Upper lobe of left lung (tissue), 6 donors: Measurements from ENCODE around the gene PRR20G. TPM values are rescaled to one million over a fixed set of nuclear protein-coding genes. Genes with fewer than 3 reads are reported as not detected.

ENCODE experiments used
- ATAC-seq, 2 donors: fragments of 200-7000 bp; cut with Tn5 transposase; one replicate each; pipeline ENCODE4 v1.9.1; 2022; ENCODE audit warnings: mild to moderate bottlenecking in 2 of 2, moderate library complexity in 2 of 2; ENCODE audit not compliant: low FRiP score in 2 of 2
- DNase-seq, 2 donors: peaks; one replicate each; pipeline ENCODE4 v3.0.0-alpha.2; 2019 to 2020
- H3K27ac ChIP-seq, 4 donors: fragments of 200-600 bp; sonication (generic); one replicate each; pipeline ENCODE4 v1.5.1; 2016 to 2019
- H3K27me3 ChIP-seq, 4 donors: fragments of 200-600 bp; sonication (generic); one replicate each; pipeline ENCODE4 v1.5.1; 2017 to 2019
- H3K36me3 ChIP-seq, 4 donors: fragments of 200-600 bp; sonication (generic); one replicate each; pipeline ENCODE4 v1.5.1; 2016 to 2019
- H3K4me1 ChIP-seq, 4 donors: fragments of 200-600 bp; sonication (generic); one replicate each; pipeline ENCODE4 v1.5.1; 2018 to 2019
- H3K4me3 ChIP-seq, 4 donors: fragments of 200-600 bp; sonication (generic); one replicate each; pipeline ENCODE4 v1.5.1; 2017 to 2019; ENCODE audit warnings: mild to moderate bottlenecking in 2 of 4, moderate library complexity in 1 of 4
- H3K9me3 ChIP-seq, 4 donors: fragments of 200-600 bp; sonication (generic); one replicate each; pipeline ENCODE4 v1.5.1; 2018 to 2019
- EP300 ChIP-seq, 4 donors: sonication (generic); formaldehyde crosslinking; IDR thresholded peaks; one replicate each; pipeline ENCODE4 v1.5.1; 2017; ENCODE audit warnings: antibody characterized with exemption in 4 of 4, control low read depth in 2 of 4
- POLR2A ChIP-seq, 4 donors: fragments of 450-650 bp; IDR thresholded peaks; one replicate each; pipeline ENCODE4 v1.5.1; 2016 to 2017; ENCODE audit warnings: antibody characterized with exemption in 4 of 4, mild to moderate bottlenecking in 2 of 4
- POLR2AphosphoS5 ChIP-seq, 2 donors: sonication (generic); formaldehyde crosslinking; IDR thresholded peaks; one replicate each; pipeline ENCODE4 v1.5.1; 2017; ENCODE audit warnings: antibody characterized with exemption in 2 of 2
- WGBS, 2 donors: methylation state at CpG; one replicate each; pipeline ENCODE4 v1.1.5; 2017 to 2018; 5-methylcytosine and 5-hydroxymethylcytosine counted together
- total RNA-seq, 6 donors: library from RNA; depleted of rRNA in 4 of 6; stranded (reverse); fragments of >200 nt in 4 of 6; gene quantifications; one replicate each; pipeline versions ENCODE4 v1.1.0 to v1.2.1, GENCODE V29; 2016 to 2021
- TF ChIP-seq, protein P1 (sequence below), 6 experiments: fragments of 450-650 bp in 4 of 6; fragments of 200-600 bp in 2 of 6; sonication (generic) in 2 of 6; IDR thresholded peaks; one replicate each; pipeline ENCODE4 v1.5.1; 2016 to 2019; ENCODE audit warnings: antibody characterized with exemption in 6 of 6
- donor health status: DM: no; HTN: no; CAD: no; lungs with moderate emphysema.
- donor health status: DM: no; HTN: yes; CAD: no; lungs with severe emphysema.

Gene PRR20G
- total RNA-seq, 6 donors from 2014 or later = not detected

DNA sequence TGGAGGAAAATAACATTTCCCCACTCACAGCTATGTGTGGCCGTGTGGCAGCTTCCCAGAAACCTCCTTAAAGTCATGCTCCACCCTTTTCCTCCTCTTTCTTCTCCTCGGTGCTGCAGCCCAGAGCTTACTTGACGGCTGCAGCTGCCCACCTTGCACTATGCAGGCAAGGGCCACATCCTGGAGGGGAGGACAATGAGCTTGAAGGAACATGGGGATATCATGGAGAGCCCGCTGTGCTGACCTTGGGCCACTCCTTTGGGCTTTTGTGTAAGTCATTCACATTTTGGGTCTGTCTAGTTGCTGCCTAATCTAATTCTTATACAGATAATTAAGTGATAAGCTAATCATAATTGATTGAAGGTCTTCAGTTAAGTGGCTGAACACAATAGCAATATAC, 28.0 kb downstream of the PRR20G start:
- TF ChIP-seq POLR2AphosphoS5 (IDR thresholded peaks at IDR 0.05) (no peak), POLR2A (IDR thresholded peaks at IDR 0.05) (no peak), EP300 (IDR thresholded peaks at IDR 0.05) (no peak)
- TF ChIP-seq, protein P1, sequence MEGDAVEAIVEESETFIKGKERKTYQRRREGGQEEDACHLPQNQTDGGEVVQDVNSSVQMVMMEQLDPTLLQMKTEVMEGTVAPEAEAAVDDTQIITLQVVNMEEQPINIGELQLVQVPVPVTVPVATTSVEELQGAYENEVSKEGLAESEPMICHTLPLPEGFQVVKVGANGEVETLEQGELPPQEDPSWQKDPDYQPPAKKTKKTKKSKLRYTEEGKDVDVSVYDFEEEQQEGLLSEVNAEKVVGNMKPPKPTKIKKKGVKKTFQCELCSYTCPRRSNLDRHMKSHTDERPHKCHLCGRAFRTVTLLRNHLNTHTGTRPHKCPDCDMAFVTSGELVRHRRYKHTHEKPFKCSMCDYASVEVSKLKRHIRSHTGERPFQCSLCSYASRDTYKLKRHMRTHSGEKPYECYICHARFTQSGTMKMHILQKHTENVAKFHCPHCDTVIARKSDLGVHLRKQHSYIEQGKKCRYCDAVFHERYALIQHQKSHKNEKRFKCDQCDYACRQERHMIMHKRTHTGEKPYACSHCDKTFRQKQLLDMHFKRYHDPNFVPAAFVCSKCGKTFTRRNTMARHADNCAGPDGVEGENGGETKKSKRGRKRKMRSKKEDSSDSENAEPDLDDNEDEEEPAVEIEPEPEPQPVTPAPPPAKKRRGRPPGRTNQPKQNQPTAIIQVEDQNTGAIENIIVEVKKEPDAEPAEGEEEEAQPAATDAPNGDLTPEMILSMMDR (IDR thresholded peaks at IDR 0.05) = no peak
- Histone ChIP-seq H3K4me3 (no peak overlapping the region), H3K27ac (no peak overlapping the region), H3K4me1 (no peaks in the 10 kb centered on the region), H3K27me3 (no peaks in the 10 kb centered on the region), H3K36me3 (no peaks in the 10 kb centered on the region), H3K9me3 (no peaks in the 10 kb centered on the region)
- DNase-seq (no peak), ATAC-seq (no peak)
- WGBS, 2 donors = 50 to 54% methylated on average over 4 of the region's 4 CpGs

DNA sequence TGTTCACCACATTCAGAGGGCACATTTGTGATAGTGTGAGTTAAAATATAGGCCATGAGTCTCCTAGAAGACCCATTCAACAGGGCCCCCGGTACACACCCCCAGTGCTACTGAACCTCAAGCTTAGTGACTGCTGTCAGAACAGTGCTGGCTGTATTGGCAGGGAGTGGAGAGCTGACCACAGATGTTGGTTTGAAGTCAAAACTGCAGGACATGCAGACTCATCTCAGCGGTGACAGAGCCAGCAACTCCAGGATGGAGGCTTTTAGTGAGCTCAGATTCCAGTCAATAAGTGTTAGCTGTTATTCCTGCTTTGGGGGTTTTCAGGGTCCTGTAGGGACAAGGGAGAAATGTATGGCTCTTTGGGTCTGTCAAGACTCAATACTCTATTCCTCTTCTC, 29.1 kb downstream of the PRR20G start:
- H3K4me3 ChIP-seq = no peak overlapping the region
- H3K4me1 ChIP-seq = no peaks in the 10 kb centered on the region
- no peaks in the 10 kb centered on the region for H3K9me3 ChIP-seq
- H3K27ac ChIP-seq = no peak overlapping the region
- H3K27me3 ChIP-seq = no peaks in the 10 kb centered on the region
- no peaks in the 10 kb centered on the region for H3K36me3 ChIP-seq
- WGBS, 2 donors = 97 to 100% methylated on average over 2 of the region's 2 CpGs
- DNase-seq (no peak), ATAC-seq (no peak)
- TF ChIP-seq POLR2A (IDR thresholded peaks at IDR 0.05) (no peak), POLR2AphosphoS5 (IDR thresholded peaks at IDR 0.05) (no peak), EP300 (IDR thresholded peaks at IDR 0.05) (no peak)
- TF ChIP-seq, protein P1 (IDR thresholded peaks at IDR 0.05) = no peak

DNA sequence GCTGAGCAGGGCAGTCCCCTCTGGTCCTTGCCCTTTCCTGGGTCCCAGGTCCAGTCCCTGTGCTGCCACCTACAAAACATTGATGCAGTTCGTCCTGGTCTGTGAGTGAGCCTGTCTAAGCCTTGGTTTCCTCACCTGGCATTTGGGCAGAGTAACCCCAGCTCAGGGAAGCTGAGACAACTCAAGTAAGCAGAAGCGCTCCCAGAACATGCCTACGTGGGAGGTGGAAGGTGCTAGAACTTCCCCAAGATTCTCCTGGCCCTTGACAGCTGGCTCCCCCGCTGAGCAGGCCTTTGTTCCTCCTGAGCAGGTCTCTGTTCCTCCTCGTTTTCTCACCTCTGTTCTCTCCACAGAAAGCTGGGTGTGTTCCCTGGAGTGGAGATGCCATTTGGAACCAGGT, 30.5 kb downstream of the PRR20G start:
- no peak overlapping the region for H3K4me3 ChIP-seq
- 79 to 89% methylated on average over 4 to 5 of the region's 5 CpGs for WGBS, 2 donors

DNA sequence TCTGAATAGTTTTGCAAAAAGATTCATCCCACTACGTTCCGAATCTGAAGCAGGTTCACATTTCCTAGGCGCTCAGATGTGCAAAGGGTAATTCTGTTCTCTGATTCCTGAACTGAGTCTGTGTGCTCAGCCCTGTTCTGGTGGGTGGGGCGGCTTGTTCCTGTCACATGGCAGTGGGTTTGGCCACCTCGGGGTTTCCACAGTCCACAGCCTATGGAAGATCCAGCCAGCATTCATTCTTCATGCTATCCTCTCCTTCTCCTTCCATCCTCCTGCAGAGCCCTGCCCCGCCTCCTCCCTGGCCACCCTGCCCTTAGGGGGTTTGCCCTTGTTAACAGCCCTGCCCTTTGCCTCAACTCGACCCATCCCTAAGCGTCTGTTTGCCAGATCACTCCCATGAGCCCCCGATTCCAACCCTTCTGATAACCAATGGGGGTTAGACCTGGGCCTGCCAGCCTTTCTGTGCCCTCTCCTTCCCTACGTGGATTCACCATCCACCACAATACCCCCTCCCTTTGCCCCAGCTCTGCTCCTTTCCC, 31.0 kb downstream of the PRR20G start:
- Histone ChIP-seq H3K36me3 (no peaks in the 10 kb centered on the region), H3K9me3 (no peaks in the 10 kb centered on the region)
- WGBS, 2 donors = 78 to 80% methylated on average over 10 of the region's 10 CpGs

More for the DNA sequence above, 30.5 kb downstream of the PRR20G start:
- Histone ChIP-seq H3K27ac (no peak overlapping the region), H3K27me3 (no peaks in the 10 kb centered on the region), H3K9me3 (no peaks in the 10 kb centered on the region), H3K4me1 (peaks cover 0 to 3% (median 0%) of the 10 kb centered on the region in 4 donors), H3K36me3 (no peaks in the 10 kb centered on the region)
- no peak for DNase-seq
- no peak for ATAC-seq
- TF ChIP-seq POLR2AphosphoS5 (IDR thresholded peaks at IDR 0.05) (no peak), EP300 (IDR thresholded peaks at IDR 0.05) (no peak), POLR2A (IDR thresholded peaks at IDR 0.05) (no peak)
- TF ChIP-seq, protein P1 (IDR thresholded peaks at IDR 0.05) = no peak

More for the DNA sequence above, 31.0 kb downstream of the PRR20G start:
- ATAC-seq (no peak), DNase-seq (no peak)
- TF ChIP-seq POLR2A (IDR thresholded peaks at IDR 0.05) (no peak), POLR2AphosphoS5 (IDR thresholded peaks at IDR 0.05) (no peak), EP300 (IDR thresholded peaks at IDR 0.05) (no peak)
- TF ChIP-seq, protein P1 (IDR thresholded peaks at IDR 0.05) = no peak
- no peak overlapping the region for H3K27ac ChIP-seq
- H3K4me1 ChIP-seq = peaks cover 0 to 3% (median 0%) of the 10 kb centered on the region in 4 donors
- H3K4me3 ChIP-seq = no peak overlapping the region
- H3K27me3 ChIP-seq = no peaks in the 10 kb centered on the region
